Adipocyte (in vitro differentiated cells): ENCODE measurements around the gene MED15.

Source experiments
- DNase-seq: peaks from one replicate; pipeline ENCODE4 v3.0.0-alpha.2; 2015; ENCODE audit warnings: low read depth
- H3K27me3 ChIP-seq: replicated peaks from 2 replicates; pipeline ENCODE4 v1.7.0; 2013; ENCODE audit warnings: mild to moderate bottlenecking, low read length, moderate library complexity; ENCODE audit not compliant: control insufficient read depth, insufficient read depth
- H3K36me3 ChIP-seq: 2 replicates; pipeline ENCODE4 v1.7.0; 2013; ENCODE audit warnings: low read length, mild to moderate bottlenecking, moderate library complexity; ENCODE audit not compliant: control insufficient read depth, insufficient read depth, severe bottlenecking
- H3K4me1 ChIP-seq: 2 replicates; pipeline ENCODE4 v1.7.0; 2013; ENCODE audit warnings: mild to moderate bottlenecking, low read length, moderate library complexity; ENCODE audit not compliant: control insufficient read depth, insufficient read depth
- H3K4me3 ChIP-seq: 2 replicates; pipeline ENCODE4 v1.7.0; 2013; ENCODE audit warnings: mild to moderate bottlenecking, low read length, moderate library complexity
- H3K9ac ChIP-seq: 2 replicates; pipeline ENCODE4 v1.7.0; 2013; ENCODE audit warnings: mild to moderate bottlenecking, low read length, moderate library complexity
- H3K9me3 ChIP-seq: 2 replicates; pipeline ENCODE4 v1.7.0; 2013; ENCODE audit warnings: mild to moderate bottlenecking, low read length, moderate library complexity; ENCODE audit not compliant: control insufficient read depth

Gene MED15

DNA sequence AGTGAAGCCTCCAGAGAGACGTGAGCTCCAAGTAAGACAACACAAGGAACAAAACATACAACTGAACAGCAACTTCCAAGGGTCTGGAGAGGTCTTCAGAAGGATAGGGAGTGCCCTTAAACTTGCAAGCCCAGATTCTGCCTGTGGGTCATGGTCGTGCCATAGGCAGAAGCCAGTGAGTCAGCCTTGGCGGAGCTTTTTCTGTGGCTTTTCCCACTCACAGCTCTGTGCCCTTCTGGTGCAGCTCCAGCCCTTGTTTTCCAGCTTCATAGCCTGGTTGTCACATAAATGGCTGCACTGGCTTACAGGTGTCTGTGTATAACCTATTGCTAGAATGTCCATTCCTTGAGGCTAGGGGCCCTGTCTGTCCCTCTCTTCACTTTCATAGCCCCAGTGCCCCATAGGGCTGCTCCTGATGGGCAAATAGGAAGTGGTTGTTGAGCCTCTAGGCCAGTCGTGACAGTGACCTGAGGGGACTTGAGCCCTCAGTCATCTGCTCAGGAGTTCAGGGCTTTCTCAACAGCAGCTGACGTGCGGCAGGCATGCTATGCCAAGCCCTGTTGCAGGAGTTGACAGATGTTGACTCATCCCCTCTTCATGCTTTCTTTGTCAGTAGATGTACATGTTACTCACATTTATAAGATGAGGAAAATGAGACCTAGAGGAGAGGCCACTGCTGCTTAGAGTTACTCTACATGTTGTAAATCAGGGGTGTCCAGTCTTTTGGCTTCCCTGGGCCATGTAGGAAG is 7.4 kb downstream of the MED15 start:
- no peaks in the 10 kb centered on the region for H3K9me3 ChIP-seq
- DNase-seq: peak; percentile 91

DNA sequence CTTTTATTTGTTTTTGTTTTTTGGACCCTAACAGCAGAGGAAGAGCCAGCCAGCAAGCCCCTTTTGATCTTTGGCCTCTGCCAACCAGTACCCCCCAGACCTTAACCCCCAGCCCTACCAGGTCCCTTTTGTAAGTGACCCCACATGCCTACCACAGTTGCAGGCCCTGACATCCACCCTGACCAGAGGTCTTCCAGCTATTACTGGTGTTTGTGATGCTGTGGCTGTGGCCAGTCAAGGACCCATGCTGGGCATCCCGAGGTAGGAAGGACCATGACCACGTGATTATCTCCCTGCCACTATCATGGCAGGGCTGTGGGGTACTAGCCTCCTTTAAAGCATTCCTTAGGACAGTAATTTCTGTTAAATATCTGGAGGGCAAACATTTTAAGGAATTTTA is 9.0 kb downstream of the MED15 start:
- Histone ChIP-seq H3K9ac (no peak overlapping the region), H3K27me3 (no peaks in the 10 kb centered on the region), H3K4me1 (peaks cover 25% of the 10 kb centered on the region), H3K36me3 (peaks cover 30% of the 10 kb centered on the region), H3K4me3 (no peak overlapping the region), H3K9me3 (no peaks in the 10 kb centered on the region)
- no peak for DNase-seq

More for the DNA sequence above, 7.4 kb downstream of the MED15 start:
- Histone ChIP-seq H3K4me1 (peaks cover 31% of the 10 kb centered on the region), H3K4me3 (no peak overlapping the region), H3K27me3 (no peaks in the 10 kb centered on the region), H3K9ac (no peak overlapping the region), H3K36me3 (peaks cover 20% of the 10 kb centered on the region)

DNA sequence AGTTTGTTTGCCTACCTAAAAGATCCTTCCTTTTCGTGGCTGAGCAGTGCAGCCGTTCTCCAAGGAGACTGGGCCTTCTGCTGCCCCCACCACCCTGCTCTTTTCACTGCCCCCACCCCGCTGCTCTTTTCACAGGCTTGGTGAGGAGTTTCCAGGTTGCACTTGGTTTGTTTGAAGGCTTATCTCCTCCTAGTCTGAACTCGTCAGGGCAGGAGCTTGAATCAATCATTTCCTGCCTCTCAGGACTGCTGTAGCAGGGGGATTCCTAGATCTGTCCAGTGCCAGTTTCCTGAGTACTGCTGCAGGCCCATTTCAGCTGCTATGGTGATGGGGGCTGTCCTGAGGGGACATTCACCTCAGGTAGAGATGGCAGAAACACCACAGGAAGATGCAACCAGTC is 10.0 kb downstream of the MED15 start:
- H3K9me3 ChIP-seq: no peaks in the 10 kb centered on the region
- H3K4me1 ChIP-seq: peaks cover 24% of the 10 kb centered on the region
- no peak overlapping the region for H3K9ac ChIP-seq
- H3K4me3 ChIP-seq: no peak overlapping the region
- H3K36me3 ChIP-seq: peaks cover 37% of the 10 kb centered on the region
- no peaks in the 10 kb centered on the region for H3K27me3 ChIP-seq
- no peak for DNase-seq

DNA sequence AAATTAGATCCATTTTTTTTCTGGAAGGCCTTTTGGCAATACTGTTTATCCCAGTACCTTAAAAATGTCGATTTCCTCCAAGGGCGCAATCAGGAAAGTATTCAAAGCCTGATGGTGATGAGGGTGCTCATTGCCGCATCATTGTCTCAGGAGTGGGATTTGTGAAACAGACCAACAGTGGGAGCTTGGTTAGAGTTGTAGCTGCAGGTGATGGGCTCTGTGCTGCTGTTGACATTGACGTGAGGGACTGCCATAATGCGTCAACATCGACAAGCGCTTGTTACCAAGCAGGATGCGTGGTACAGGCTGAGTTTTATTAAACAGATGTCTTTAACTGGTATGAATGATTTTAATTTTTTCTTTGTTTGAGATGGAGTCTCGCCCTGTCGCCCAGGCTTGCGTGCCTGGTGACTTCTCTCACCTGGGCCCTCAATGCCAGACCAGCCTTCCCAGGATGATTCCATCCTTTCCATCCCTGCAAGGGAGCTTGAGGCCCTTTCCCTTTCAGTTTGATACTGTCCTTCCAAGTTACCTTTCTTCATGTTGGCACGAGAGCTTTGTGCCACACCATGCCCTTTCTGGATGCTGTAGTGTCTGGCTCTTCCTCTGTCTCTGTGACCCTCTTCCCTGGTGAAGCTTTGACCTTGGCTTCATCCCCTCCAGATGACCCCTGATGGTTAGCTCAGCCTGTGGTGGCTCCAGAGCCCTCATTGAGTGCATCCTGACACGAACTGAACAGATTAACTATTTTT is 10.6 kb downstream of the MED15 start:
- no peak overlapping the region for H3K9ac ChIP-seq
- H3K27me3 ChIP-seq: no peaks in the 10 kb centered on the region
- H3K4me3 ChIP-seq: no peak overlapping the region
- no peak for DNase-seq
- H3K4me1 ChIP-seq: peaks cover 28% of the 10 kb centered on the region
- H3K36me3 ChIP-seq: peaks cover 38% of the 10 kb centered on the region
- H3K9me3 ChIP-seq: no peaks in the 10 kb centered on the region

DNA sequence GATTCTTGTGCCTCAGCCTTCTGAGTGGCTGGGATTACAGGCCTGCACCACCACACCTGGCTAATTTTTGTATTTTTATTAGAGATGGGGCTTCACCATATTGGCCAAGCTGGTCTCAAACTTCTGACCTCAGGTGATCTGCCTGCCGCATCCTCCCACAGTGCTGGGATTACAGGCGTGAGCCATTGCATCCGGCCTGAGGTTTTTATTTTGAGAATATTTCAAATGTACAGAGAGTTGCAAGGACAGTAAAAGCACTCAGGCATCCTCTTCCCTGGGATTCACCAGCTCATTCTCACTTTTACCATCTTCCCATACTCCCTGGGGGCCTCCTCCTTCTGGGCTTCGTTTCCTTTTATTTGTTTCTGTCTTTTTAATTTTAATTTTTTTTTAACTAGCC is 12.1 kb downstream of the MED15 start:
- no peak overlapping the region for H3K9ac ChIP-seq
- DNase-seq: no peak
- H3K9me3 ChIP-seq: no peaks in the 10 kb centered on the region
- peaks cover 33% of the 10 kb centered on the region for H3K36me3 ChIP-seq
- no peaks in the 10 kb centered on the region for H3K27me3 ChIP-seq
- no peak overlapping the region for H3K4me3 ChIP-seq
- H3K4me1 ChIP-seq: peaks cover 39% of the 10 kb centered on the region

DNA sequence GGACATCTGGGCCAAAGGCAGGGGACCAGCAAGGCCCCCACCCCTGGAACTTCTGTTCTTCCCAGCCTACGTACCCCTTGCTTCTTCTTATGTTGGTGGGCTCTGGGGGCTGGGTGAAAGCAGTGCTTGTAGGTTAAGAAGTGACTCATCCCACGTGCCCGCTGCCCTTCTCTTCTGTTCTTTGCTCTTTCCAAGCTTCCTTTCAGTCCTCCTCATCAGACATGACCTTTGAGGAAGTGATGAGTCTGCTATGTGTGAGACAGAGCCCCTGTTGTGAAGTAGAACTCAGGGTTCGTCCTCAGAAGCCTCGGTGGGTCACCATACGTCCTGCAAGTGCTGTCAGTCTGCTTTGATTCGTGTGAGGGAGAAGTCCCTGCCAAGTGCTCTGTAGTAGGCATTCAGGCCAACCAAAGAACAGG is 12.7 kb downstream of the MED15 start:
- no peak for DNase-seq
- H3K9me3 ChIP-seq: no peaks in the 10 kb centered on the region
- no peak overlapping the region for H3K4me3 ChIP-seq
- peaks cover 33% of the 10 kb centered on the region for H3K4me1 ChIP-seq
- H3K27me3 ChIP-seq: no peaks in the 10 kb centered on the region
- H3K36me3 ChIP-seq: peaks cover 33% of the 10 kb centered on the region
- no peak overlapping the region for H3K9ac ChIP-seq

DNA sequence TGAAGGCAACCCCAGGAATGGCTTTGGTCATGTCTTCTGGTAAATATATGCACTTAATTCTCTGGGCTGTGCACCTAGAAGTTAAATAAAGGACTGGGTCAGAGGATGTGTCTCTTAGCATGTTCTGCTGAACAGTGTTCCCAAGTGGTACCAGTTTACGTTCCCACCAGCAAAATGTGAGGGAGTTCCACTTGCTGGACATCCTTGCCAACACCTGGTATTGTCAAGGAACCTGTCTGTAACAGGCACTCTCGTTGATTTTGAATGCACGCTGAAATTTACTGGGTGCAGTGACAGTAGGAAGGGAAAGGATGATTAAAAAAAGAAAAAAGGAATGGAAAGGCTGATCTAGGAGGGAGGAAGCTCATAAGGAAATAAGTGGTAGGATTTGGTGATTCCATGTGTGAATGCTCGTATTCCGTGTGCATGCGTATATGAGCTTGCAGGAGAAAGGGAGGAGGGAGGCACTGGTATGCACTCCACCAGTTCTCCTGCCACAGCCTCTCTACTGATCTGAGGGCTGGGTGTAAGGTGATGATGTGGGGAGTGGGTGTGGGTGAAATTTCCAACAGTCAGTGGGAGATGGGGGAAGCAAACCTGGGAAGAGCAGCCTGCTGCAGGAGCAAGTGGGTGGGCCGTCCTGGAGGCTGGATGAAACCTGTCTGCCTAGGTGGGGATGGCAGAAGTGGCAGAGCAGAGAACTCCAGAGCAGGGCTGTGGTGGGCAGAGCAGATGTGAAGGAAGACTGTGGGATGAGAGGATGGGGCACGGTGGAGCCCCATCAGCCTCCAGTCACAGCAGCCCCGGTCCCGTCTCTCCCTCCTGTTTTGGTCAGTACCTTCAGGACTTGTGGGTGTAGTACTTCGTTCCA is 15.0 kb downstream of the MED15 start:
- Histone ChIP-seq H3K4me3 (no peak overlapping the region), H3K27me3 (no peaks in the 10 kb centered on the region), H3K9ac (no peak overlapping the region), H3K4me1 (peaks cover 42% of the 10 kb centered on the region), H3K36me3 (peaks cover 38% of the 10 kb centered on the region), H3K9me3 (no peaks in the 10 kb centered on the region)
- DNase-seq: no peak

DNA sequence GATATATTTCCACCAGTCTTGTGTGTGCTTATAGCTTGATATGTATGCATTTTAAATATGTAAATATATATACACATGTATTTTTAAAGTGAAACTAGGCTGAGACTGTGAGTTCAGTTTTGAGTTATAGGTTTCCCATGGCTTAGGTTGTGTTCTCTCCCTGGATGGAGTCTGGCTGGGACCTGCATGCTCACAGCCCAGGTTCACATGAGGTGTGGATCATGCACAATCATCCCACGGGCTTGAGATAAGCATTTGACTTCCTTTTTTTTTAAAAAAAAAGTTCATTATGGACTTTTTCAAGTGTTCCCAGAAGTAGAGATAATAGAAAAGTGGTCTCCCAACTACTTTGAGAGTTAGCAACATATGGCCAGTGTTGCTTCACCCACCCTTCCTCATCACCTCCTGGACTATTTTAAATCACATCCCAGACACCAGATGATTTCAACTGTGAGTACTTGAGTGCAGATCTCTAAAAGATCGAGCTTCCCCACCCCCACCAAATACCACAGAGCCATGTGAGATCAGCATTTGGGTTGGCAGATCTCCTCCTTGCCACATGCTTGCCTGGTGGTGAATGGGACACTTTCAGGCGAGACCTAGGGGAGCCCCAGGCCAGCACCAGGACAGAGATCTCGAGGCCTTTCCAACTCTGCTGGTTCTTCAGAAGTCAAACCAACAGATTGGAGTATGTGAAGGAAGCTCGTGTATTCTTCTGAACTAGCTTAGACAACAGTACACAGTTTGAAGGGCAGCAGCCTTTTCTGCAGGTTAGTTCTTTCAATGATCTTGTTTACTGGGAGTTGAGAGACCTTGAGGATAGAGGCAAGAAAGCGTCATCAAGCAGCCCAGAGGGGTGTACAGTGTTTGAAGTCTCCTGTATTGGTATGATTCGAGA is 15.9 kb downstream of the MED15 start:
- DNase-seq: peak; percentile 58
- Histone ChIP-seq H3K27me3 (no peaks in the 10 kb centered on the region), H3K4me3 (no peak overlapping the region), H3K4me1 (peaks cover 44% of the 10 kb centered on the region), H3K9ac (peak overlapping the region; percentile 5), H3K9me3 (no peaks in the 10 kb centered on the region), H3K36me3 (peaks cover 44% of the 10 kb centered on the region)

DNA sequence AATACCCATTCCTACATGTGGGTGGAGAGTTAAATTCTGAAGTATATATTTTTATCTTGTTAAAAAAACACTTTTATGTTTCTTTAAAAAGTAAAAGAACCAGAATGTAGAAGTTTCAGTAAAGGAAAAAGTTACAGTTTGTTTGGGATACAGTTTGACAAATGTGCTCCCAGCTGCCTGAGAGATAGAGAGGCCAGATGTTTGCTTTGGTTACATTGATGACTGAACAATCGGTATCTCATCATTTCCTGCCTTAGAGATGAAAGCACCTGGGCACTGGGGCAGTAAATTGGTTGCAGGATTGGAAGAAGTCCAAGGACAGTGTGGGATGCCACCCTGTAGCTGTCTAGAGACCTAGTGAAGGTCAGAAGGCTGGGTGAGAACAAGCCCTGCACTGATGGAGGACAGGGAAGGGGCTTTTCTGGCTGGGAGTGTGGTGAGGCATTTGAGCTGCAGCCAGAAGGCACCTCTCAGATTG is 16.6 kb downstream of the MED15 start:
- Histone ChIP-seq H3K4me3 (no peak overlapping the region), H3K36me3 (peaks cover 46% of the 10 kb centered on the region), H3K4me1 (peaks cover 44% of the 10 kb centered on the region), H3K9ac (peak overlapping the region; percentile 5), H3K27me3 (no peaks in the 10 kb centered on the region), H3K9me3 (no peaks in the 10 kb centered on the region)
- DNase-seq: no peak

DNA sequence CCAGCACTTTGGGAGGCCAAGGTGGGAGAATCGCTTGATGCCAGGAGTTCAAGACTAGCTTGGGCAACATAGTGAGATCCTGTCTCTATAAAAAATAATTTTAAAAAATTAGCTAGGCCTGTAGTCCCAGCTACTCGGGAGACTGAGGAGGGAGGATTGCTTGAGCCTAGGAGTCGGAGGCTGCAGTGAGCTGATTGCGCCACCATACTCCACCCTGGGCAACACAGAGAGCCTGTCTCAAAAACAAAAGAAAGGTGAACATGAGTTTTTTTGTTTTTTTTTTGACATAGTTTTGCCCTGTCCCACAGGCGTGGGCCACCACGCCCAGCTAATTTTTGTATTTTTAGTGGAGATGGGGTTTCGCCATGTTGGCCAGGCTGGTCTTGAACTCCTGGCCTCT is 17.6 kb downstream of the MED15 start:
- H3K36me3 ChIP-seq: peaks cover 37% of the 10 kb centered on the region
- no peaks in the 10 kb centered on the region for H3K9me3 ChIP-seq
- DNase-seq: no peak
- no peaks in the 10 kb centered on the region for H3K27me3 ChIP-seq
- H3K9ac ChIP-seq: no peak overlapping the region
- H3K4me3 ChIP-seq: no peak overlapping the region
- peaks cover 41% of the 10 kb centered on the region for H3K4me1 ChIP-seq
